PC-9 (cell line): ENCODE results near the gene ERBB4.

Experiments
- CTCF ChIP-seq: fragments of 200-600 bp; sonication (generic); conservative IDR thresholded peaks from 2 replicates; pipeline ENCODE4 v1.6.1; 2017; ENCODE audit warnings: mixed run types, antibody characterized with exemption, mild to moderate bottlenecking, moderate library complexity
- EZH2 ChIP-seq: fragments of 200-600 bp; sonication (generic); IDR thresholded peaks from 2 replicates; pipeline ENCODE4 v1.8.0; 2017; ENCODE audit warnings: antibody characterized with exemption, low read depth

GRCh38 chr2:211994806-211995205 is 543.8 kb downstream of the ERBB4 start:
- TF ChIP-seq CTCF: no peak
- no peak for TF ChIP-seq EZH2
